KMS-11 (cell line): ENCODE data around the gene CEMIP.

Experiments used
- H2AFZ ChIP-seq: fragments of 200-600 bp; sonication (generic); 2 replicates; pipeline ENCODE4 v1.6.1; 2016; ENCODE audit warnings: antibody characterized with exemption, mixed run types, low read depth
- H3K27ac ChIP-seq: fragments of 200-600 bp; sonication (generic); 2 replicates; pipeline ENCODE4 v1.6.1; 2016; ENCODE audit warnings: mild to moderate bottlenecking, mixed run types
- H3K27me3 ChIP-seq: fragments of 200-600 bp; sonication (generic); 2 replicates; pipeline ENCODE4 v1.6.1; 2017; ENCODE audit warnings: mild to moderate bottlenecking, low read depth, mixed run types, moderate library complexity; ENCODE audit not compliant: insufficient read depth
- H3K36me3 ChIP-seq: fragments of 200-600 bp; sonication (generic); 2 replicates; pipeline ENCODE4 v1.6.1; 2017; ENCODE audit warnings: mild to moderate bottlenecking, mixed run types; ENCODE audit not compliant: insufficient read depth
- H3K4me1 ChIP-seq: fragments of 200-600 bp; sonication (generic); 2 replicates; pipeline ENCODE4 v1.6.1; 2016; ENCODE audit warnings: mild to moderate bottlenecking, low read depth, mixed run types; ENCODE audit not compliant: poor library complexity, severe bottlenecking
- H3K4me2 ChIP-seq: fragments of 200-600 bp; sonication (generic); 2 replicates; pipeline ENCODE4 v1.7.0; 2016; ENCODE audit warnings: mild to moderate bottlenecking, mixed run types
- H3K4me3 ChIP-seq: fragments of 200-600 bp; sonication (generic); IDR thresholded peaks from 2 replicates; pipeline ENCODE4 v1.6.1; 2017; ENCODE audit warnings: low read depth, low read length, mixed read lengths; ENCODE audit not compliant: insufficient read depth
- H3K79me2 ChIP-seq: fragments of 200-600 bp; sonication (generic); 2 replicates; pipeline ENCODE4 v1.6.1; 2016; ENCODE audit warnings: low read depth, mixed run types; ENCODE audit not compliant: insufficient read depth
- H3K9ac ChIP-seq: fragments of 200-600 bp; sonication (generic); 2 replicates; pipeline ENCODE4 v1.6.1; 2016; ENCODE audit warnings: mild to moderate bottlenecking, mixed run types
- H4K20me1 ChIP-seq: fragments of 200-600 bp; sonication (generic); 2 replicates; pipeline ENCODE4 v1.6.1; 2016; ENCODE audit warnings: mild to moderate bottlenecking, mixed run types; ENCODE audit not compliant: insufficient read depth
- TF ChIP-seq, protein P1 (sequence below): fragments of 200-600 bp; sonication (generic); conservative IDR thresholded peaks from 2 replicates; pipeline ENCODE4 v1.6.1; 2017; ENCODE audit warnings: low read depth, mild to moderate bottlenecking, antibody characterized with exemption, low read length, moderate library complexity, mixed read lengths

Gene CEMIP

DNA sequence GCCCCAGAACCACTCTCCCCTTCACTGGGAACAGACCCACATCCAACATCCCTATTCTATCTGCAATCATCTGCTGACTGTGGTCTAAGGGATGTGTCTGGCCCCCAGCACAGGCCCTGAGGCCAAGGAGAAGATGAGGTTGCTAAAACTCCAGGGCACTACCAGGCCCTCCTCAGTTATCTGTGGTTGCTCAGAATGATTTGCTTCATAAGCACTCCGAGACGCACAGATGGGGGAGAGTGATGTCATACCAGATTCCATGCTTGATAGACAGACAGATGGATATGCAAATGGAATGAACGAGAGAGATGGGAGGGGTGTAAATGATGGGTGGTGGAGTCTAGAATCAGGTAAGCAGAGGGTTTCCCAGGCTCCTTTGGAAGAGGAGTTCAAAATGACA is 57.8 kb downstream of the CEMIP start:
- Histone ChIP-seq H3K79me2 (no peaks in the 10 kb centered on the region), H2AFZ (no peak overlapping the region)
- TF ChIP-seq, protein P1, sequence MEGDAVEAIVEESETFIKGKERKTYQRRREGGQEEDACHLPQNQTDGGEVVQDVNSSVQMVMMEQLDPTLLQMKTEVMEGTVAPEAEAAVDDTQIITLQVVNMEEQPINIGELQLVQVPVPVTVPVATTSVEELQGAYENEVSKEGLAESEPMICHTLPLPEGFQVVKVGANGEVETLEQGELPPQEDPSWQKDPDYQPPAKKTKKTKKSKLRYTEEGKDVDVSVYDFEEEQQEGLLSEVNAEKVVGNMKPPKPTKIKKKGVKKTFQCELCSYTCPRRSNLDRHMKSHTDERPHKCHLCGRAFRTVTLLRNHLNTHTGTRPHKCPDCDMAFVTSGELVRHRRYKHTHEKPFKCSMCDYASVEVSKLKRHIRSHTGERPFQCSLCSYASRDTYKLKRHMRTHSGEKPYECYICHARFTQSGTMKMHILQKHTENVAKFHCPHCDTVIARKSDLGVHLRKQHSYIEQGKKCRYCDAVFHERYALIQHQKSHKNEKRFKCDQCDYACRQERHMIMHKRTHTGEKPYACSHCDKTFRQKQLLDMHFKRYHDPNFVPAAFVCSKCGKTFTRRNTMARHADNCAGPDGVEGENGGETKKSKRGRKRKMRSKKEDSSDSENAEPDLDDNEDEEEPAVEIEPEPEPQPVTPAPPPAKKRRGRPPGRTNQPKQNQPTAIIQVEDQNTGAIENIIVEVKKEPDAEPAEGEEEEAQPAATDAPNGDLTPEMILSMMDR: no peak

DNA sequence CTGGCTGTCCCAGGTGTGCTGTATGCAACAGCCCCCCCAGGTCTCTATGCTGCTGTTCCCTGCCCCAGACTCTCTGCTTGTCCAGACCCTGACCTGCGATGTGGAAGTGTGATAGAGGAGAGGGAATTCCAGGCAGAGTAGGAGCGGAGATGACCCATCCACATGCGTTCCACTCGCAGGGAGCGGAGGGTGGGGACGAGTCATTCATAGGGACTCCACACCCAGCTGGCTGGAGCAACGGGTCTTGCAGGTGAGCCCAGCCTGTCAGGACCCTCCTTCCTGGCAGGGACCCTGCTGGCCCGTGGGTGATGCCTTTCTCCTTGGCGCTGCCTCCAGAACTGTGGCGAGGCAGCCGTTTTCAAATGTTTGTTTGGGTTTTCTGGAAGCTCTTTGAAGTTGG is 58.8 kb downstream of the CEMIP start:
- Histone ChIP-seq H3K36me3 (no peaks in the 10 kb centered on the region), H4K20me1 (no peaks in the 10 kb centered on the region), H3K4me1 (no peaks in the 10 kb centered on the region), H2AFZ (no peak overlapping the region), H3K9ac (no peak overlapping the region), H3K4me3 (no peak overlapping the region), H3K27me3 (no peaks in the 10 kb centered on the region), H3K79me2 (no peaks in the 10 kb centered on the region), H3K27ac (no peak overlapping the region), H3K4me2 (no peak overlapping the region)
- TF ChIP-seq, protein P1: no peak

More for the DNA sequence above, 57.8 kb downstream of the CEMIP start:
- no peaks in the 10 kb centered on the region for H3K4me1 ChIP-seq
- no peak overlapping the region for H3K9ac ChIP-seq
- H3K4me2 ChIP-seq: no peak overlapping the region
- H3K27ac ChIP-seq: no peak overlapping the region
- no peaks in the 10 kb centered on the region for H3K36me3 ChIP-seq
- H4K20me1 ChIP-seq: no peaks in the 10 kb centered on the region
- no peak overlapping the region for H3K4me3 ChIP-seq
- no peaks in the 10 kb centered on the region for H3K27me3 ChIP-seq

DNA sequence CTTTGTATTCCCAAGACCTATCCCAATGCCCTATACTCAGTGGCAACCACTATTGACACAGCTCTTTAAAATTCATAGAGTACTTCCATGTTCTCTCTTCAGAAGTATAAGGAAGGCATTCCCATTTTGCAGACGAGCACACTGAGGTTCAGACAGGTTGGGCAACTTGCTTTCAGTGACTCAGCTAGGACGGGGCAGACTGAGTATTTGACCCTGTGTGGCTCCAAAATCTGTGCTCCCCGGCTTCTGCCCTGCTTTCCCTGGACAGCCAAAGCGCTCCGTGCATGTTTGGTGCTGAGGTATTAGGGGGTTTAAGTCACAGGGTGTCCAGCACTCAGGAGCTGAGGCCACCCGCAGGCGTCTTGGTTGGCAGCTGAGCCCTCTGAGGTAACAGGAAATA is 59.5 kb downstream of the CEMIP start:
- H2AFZ ChIP-seq: no peak overlapping the region
- no peaks in the 10 kb centered on the region for H4K20me1 ChIP-seq
- no peak overlapping the region for H3K4me2 ChIP-seq
- H3K9ac ChIP-seq: no peak overlapping the region
- no peak overlapping the region for H3K4me3 ChIP-seq
- no peak overlapping the region for H3K27ac ChIP-seq
- H3K4me1 ChIP-seq: no peaks in the 10 kb centered on the region
- TF ChIP-seq, protein P1: no peak
- H3K79me2 ChIP-seq: no peaks in the 10 kb centered on the region
- H3K36me3 ChIP-seq: no peaks in the 10 kb centered on the region
- no peaks in the 10 kb centered on the region for H3K27me3 ChIP-seq

DNA sequence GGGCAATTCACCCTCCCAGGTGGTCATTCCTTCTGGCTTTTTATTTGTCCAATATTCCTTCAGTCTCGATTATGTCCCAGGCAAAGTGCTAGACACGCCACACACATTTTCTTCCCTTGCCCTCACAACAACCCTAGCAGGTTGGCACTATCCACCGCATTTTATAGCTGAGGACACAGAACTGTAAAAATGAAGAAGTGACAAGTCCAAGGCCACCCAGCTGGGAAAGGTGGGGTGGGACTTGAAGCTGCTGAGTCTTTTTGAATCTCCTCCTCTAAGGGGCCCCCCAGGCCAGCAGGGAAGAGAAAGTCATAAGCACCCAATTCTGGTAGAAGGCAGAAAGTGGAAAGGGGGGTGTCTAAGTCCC is 60.6 kb downstream of the CEMIP start:
- H2AFZ ChIP-seq: no peak overlapping the region
- H3K27ac ChIP-seq: no peak overlapping the region
- H3K79me2 ChIP-seq: no peaks in the 10 kb centered on the region
- H4K20me1 ChIP-seq: no peaks in the 10 kb centered on the region
- TF ChIP-seq, protein P1: no peak
- no peaks in the 10 kb centered on the region for H3K4me1 ChIP-seq
- no peak overlapping the region for H3K4me2 ChIP-seq
- no peaks in the 10 kb centered on the region for H3K27me3 ChIP-seq
- no peak overlapping the region for H3K4me3 ChIP-seq
- H3K9ac ChIP-seq: no peak overlapping the region
- H3K36me3 ChIP-seq: no peaks in the 10 kb centered on the region
